ENCODE data around the gene C1QTNF1.
"Not testable (repeated sequence)": the region's sequence is repeated elsewhere in the genome, so short reads cannot be mapped to it uniquely, and the experiment has no call there.

The C1QTNF1 gene

DNA sequence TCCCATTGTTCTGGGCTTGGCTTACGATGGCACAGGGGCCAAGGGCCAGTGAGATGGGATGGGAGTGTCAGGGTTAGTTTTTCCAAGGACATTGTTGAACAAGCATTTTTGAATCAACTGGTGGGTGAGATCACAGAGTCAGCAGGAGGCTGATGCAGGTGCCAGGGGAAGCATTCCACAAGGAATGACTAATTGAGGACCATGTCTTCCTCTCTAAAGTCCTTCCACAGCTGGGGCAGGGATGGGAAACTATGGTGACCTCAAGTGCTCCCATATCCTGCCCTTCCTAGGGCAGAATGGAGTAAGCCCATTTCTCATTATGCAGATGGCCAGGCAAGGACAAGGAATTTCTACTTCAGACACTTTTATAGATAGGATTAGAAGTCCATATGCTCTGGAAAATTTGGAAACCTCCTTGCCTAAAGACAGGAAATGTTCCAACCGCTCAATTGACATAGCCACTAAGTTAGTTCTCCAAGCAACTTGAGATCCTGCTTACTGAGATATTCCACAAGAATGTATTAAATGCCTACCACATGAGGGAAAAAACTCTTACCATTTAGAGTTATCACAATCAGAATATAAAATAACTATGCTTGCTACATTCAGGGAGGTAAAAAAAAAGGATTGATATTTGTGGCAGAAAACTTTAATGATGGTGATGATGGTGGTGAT is 29.4 kb downstream of the C1QTNF1 start:
- Mint-ChIP-seq H3K9me3 (peaks cover 13% of the 10 kb centered on the region), H3K4me1 (peaks cover 2% of the 10 kb centered on the region), H3K4me3 (no peak overlapping the region), H3K36me3 (ENCODE audit: low read depth) (peaks cover 2% of the 10 kb centered on the region), H3K27me3 (peaks cover 14% of the 10 kb centered on the region), H3K27ac (no peak overlapping the region)
- ATAC-seq (no peak), DNase-seq (no peak)

DNA sequence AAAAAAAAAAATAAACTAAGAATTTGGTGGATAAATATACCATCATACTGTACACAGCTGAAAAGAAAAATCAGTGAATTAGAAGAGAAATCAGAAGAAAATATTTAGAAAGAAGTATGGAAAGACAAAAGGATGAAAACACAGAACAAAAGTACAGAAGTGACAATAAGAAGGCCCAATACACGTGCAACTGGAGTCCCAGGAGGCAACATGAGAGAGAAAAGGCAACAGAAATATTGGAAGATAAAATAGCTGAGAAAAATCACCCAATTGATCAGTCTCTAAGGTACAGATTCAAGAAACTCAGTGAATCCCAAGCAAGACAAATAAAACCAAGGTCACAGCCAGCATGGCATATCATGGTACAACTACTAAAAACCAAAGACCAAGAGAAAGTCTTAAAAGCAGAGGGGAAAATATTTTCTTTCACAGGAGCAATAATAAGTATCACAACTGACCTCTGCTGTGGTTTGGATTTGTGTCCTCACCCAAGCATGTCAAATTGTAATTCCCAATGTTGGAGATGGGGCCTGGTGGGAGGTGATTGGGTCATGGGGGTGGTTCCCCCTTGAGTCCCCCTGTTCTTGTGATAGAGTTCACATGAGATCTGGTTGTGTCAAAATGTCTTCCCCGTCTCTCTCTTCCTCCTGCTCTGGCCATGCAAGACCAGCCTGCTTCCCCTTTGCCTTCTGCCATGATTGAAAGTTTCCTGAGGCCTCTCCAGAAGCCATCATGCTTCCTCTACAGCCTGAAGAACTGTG is 30.4 kb downstream of the C1QTNF1 start:
- H3K9me3 Mint-ChIP-seq = peaks cover 13% of the 10 kb centered on the region
- H3K36me3 Mint-ChIP-seq (ENCODE audit: low read depth) = peaks cover 2% of the 10 kb centered on the region
- no peak overlapping the region for H3K27ac Mint-ChIP-seq
- ATAC-seq = no peak
- DNase-seq = no peak
- H3K4me3 Mint-ChIP-seq = no peak overlapping the region
- H3K27me3 Mint-ChIP-seq = peaks cover 17% of the 10 kb centered on the region
- H3K4me1 Mint-ChIP-seq = peaks cover 6% of the 10 kb centered on the region

DNA sequence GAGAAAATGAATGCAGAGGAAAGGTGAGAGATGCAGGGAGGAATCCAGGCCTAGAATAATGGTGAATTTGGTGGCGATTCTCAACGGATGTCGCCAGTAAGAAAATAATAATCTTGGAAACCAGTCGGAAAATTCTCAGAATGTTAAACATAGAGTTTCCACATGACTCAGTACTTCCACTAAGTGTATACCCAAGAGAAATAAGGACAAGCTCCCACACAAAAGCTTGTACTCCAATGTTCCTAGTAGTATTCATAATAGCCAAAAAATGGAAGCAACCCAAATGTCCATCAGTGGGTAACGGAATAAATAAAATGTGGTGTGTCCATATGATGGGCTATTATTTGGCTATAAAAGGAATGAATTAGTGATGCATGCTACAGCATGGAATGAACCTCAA is 31.2 kb downstream of the C1QTNF1 start:
- DNase-seq (no peak), ATAC-seq (no peak)
- Mint-ChIP-seq H3K4me1 (peaks cover 6% of the 10 kb centered on the region), H3K36me3 (ENCODE audit: low read depth) (peaks cover 2% of the 10 kb centered on the region), H3K4me3 (no peak overlapping the region), H3K27ac (no peak overlapping the region), H3K27me3 (peaks cover 17% of the 10 kb centered on the region), H3K9me3 (peaks cover 13% of the 10 kb centered on the region)

DNA sequence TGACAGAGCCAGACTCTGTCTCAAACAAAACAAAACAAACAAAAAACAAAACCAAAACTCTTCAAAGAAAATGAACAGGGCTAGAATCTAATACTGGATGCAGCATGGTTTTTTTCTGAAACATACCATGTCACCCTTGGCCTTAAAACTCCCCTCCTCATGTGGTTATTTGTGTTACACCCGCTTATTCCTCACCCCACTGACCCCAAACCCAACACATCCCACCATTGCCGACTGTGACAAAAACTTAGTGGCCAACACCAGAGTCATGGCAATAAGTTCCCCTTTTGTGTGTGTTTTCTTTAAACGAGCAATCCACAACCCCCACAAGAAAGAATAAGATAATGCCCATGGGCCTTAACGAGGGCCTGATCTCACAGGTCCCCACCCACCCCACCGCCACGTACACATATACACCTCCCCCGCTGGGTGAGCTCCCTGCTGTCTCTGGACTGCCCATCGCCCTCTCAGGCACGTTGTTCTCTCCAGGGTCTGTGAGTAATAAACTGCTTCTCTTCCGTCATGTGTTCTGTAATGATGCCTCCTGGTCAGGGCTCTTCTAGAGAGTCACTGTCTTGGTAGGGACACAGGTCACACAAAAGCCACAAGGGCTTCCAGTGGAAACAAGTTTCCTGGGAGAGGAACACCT is 33.9 kb downstream of the C1QTNF1 start:
- Mint-ChIP-seq H3K27ac (no peak overlapping the region), H3K36me3 (ENCODE audit: low read depth) (peaks cover 2% of the 10 kb centered on the region), H3K9me3 (peaks cover 13% of the 10 kb centered on the region), H3K4me3 (no peak overlapping the region), H3K4me1 (peaks cover 6% of the 10 kb centered on the region), H3K27me3 (peaks cover 15% of the 10 kb centered on the region)
- ATAC-seq (no peak), DNase-seq (no peak)

DNA sequence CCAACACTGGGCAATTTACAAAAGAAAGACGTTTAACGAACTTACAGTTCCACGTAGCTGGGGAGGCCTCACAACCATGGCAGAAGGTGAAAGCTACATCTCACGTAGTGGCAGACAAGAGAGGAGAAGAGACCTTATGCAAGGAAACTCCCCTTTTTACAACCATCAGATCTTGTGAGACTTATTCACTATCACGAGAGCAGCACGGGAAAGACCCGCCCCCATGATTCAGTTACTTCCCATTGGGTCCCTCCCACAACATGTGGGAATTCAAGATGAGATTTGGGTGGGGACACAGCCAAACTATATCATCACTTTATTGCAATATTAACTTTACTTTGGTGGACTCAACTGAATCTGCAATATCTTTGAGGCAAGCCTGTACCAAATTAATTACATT is 38.7 kb downstream of the C1QTNF1 start:
- no peaks in the 10 kb centered on the region for H3K36me3 Mint-ChIP-seq (ENCODE audit: low read depth)
- H3K9me3 Mint-ChIP-seq = peaks cover 3% of the 10 kb centered on the region
- peaks cover 9% of the 10 kb centered on the region for H3K27me3 Mint-ChIP-seq
- H3K27ac Mint-ChIP-seq = no peak overlapping the region
- no peak overlapping the region for H3K4me3 Mint-ChIP-seq
- peaks cover 10% of the 10 kb centered on the region for H3K4me1 Mint-ChIP-seq
- DNase-seq (no peak), ATAC-seq (no peak)

DNA sequence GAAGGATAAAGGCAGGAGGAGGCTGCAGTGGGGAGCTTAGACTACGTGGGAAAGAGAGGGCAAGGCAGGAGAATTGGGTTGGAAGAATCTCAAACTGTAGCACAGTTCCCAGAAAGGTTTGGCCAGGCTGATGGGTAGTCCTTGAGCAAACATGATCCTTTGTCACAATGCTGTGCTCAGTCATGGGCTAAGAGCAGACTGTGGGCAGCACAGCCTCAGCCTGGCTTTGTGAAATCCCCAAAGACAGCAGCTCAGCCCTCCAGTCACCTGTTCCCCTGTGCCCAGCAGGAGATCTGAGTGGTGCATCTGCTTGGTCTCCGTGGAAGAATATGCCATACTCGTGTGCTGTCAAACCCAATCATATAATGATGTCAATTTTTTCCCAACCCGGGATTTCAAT is 40.1 kb downstream of the C1QTNF1 start:
- H3K4me3 Mint-ChIP-seq = no peak overlapping the region
- ATAC-seq = no peak
- no peak for DNase-seq
- H3K36me3 Mint-ChIP-seq (ENCODE audit: low read depth) = no peaks in the 10 kb centered on the region
- H3K4me1 Mint-ChIP-seq = peaks cover 5% of the 10 kb centered on the region
- H3K27me3 Mint-ChIP-seq = peaks cover 2% of the 10 kb centered on the region
- no peak overlapping the region for H3K27ac Mint-ChIP-seq
- H3K9me3 Mint-ChIP-seq = no peaks in the 10 kb centered on the region

DNA sequence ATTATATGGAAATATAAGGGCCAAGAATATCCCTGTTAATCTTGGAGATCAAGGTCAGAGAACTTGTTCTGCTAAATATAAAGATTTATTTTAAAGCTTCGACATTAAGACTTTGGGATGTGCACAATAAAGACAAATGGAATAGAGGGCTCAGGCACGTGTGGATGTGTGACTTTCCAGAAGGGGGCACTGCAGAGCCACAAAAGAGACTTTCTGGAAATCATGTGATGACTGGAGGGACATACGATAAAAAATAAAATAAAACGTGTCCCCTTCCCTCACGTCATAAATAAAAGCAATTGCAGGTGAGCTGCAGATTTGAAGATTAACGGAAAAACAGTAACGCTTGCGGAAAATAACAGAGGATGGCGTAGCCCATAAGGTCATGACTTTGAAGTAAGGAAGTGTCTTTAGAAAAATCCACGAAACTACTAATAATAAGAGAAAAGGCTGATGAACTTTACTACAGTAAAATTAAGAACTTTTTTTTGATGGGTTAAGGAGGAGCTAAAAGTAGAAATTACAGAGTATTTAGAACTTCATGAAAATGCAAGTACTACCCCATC is 41.2 kb downstream of the C1QTNF1 start:
- no peak overlapping the region for H3K27ac Mint-ChIP-seq
- H3K4me1 Mint-ChIP-seq = peaks cover 4% of the 10 kb centered on the region
- peaks cover under 1% of the 10 kb centered on the region for H3K27me3 Mint-ChIP-seq
- H3K9me3 Mint-ChIP-seq = no peaks in the 10 kb centered on the region
- no peaks in the 10 kb centered on the region for H3K36me3 Mint-ChIP-seq (ENCODE audit: low read depth)
- no peak overlapping the region for H3K4me3 Mint-ChIP-seq
- DNase-seq (peak; percentile 65), ATAC-seq (no peak)

DNA sequence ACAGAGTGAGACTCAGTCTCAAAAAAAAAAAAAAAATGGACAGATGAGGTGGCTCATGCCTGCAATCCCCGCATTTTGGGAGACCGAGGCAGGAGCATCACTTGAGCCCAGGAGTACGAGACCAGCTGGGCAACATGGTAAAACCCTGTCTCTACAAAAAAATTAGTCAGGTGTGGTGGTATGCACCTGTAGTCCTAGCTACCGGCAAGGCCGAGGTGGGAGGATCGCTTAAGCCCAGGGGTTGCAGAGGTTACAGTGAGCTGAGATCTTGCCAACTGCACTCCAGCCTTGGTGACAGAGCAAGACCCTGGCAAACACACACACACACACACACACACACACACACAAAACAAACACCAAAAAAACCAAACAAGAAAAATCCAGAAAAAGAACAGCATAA is 43.0 kb downstream of the C1QTNF1 start:
- Mint-ChIP-seq H3K9me3 (no peaks in the 10 kb centered on the region), H3K27me3 (no peaks in the 10 kb centered on the region), H3K4me3 (no peak overlapping the region), H3K4me1 (peaks cover 4% of the 10 kb centered on the region), H3K27ac (no peak overlapping the region), H3K36me3 (ENCODE audit: low read depth) (no peaks in the 10 kb centered on the region)
- no peak for ATAC-seq
- no peak for DNase-seq

DNA sequence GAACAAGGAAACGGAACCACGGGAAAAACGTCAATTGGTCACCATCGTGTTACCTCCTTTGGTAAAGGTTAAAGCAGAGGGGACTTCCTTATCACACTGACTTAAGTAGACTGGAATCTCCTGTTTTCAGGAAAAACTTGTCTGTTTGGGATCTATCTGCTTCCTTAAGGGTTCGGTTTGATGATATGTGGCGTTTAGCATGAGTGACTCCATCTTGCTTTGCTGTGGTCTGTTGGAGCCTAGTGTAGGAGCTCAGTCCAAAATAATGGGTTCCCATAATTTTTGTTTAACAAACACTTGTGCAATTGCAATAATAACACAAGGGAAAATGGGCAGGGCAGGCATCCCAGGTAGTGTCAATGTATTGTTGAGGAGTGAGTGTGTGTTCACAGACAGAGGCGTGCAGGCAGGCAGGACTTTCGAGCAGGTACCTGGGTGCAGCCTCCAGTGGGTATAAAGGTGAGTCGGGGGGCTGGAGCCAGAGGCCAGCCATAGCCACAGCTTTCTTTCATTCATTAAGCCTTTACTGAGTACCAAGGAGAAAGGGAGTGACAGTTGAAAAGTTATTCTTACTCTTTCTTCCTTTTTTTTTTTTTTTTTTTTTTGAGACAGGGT is 46.4 kb downstream of the C1QTNF1 start:
- no peak overlapping the region for H3K4me3 Mint-ChIP-seq
- no peaks in the 10 kb centered on the region for H3K9me3 Mint-ChIP-seq
- DNase-seq (no peak), ATAC-seq (no peak)
- peaks cover 5% of the 10 kb centered on the region for H3K4me1 Mint-ChIP-seq
- no peaks in the 10 kb centered on the region for H3K36me3 Mint-ChIP-seq (ENCODE audit: low read depth)
- H3K27me3 Mint-ChIP-seq = no peaks in the 10 kb centered on the region
- no peak overlapping the region for H3K27ac Mint-ChIP-seq

DNA sequence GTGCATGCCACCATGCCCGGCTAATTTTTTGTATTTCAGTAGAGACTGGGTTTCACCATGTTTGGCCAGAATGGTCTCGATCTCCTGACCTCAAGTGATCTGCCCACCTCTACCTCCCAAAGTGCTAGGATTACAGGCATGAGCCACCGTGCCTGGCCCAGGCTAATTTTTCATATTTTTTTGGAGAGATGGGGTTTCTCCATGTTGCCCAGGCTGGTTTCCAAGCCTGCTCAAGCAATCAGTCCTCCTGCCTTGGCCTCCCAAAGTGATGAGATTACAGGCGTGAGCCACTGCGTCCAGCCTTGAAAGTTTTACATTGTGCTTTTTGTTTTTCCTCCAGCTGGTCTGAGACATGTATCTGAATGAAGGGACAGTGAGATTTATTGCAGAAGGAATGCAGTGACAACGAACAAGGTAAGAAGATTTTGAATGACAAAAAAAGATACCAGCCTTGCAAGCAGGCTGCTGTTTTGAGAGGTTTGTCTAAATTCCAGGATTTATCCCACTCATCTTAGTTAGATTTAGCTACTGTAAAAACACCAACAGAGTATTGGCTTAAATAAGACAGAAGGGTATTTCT is 47.3 kb downstream of the C1QTNF1 start:
- H3K36me3 Mint-ChIP-seq (ENCODE audit: low read depth) = no peaks in the 10 kb centered on the region

DNA sequence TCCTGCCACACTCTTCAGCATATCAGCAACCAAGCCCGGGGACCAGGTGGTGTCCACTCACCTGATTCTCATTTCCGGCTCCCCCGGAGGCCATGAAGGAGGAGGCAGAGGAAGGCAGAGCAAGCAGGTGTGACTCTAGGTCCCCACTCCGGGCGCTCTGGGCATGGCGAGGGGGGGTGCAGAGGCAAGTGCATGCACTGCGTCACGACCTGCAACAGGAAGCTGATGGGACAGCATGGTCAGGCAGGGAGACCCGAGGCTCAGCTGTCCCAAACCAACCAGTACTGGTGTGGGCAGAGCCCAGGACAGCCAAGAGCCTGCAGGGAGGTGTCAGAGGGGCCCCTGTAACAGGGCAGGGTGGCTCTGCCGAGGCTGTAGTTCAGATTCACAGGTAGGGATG is 48.6 kb downstream of the C1QTNF1 start:
- DNase-seq = no peak
- ATAC-seq = no peak
- Mint-ChIP-seq H3K4me3 (no peak overlapping the region), H3K36me3 (ENCODE audit: low read depth) (no peaks in the 10 kb centered on the region), H3K9me3 (no peaks in the 10 kb centered on the region), H3K4me1 (peaks cover 17% of the 10 kb centered on the region), H3K27ac (no peak overlapping the region), H3K27me3 (no peaks in the 10 kb centered on the region)

More for the DNA sequence above, 47.3 kb downstream of the C1QTNF1 start:
- ATAC-seq (no peak), DNase-seq (no peak)
- Mint-ChIP-seq H3K27me3 (no peaks in the 10 kb centered on the region), H3K4me1 (peaks cover 14% of the 10 kb centered on the region), H3K27ac (no peak overlapping the region), H3K9me3 (no peaks in the 10 kb centered on the region), H3K4me3 (no peak overlapping the region)

DNA sequence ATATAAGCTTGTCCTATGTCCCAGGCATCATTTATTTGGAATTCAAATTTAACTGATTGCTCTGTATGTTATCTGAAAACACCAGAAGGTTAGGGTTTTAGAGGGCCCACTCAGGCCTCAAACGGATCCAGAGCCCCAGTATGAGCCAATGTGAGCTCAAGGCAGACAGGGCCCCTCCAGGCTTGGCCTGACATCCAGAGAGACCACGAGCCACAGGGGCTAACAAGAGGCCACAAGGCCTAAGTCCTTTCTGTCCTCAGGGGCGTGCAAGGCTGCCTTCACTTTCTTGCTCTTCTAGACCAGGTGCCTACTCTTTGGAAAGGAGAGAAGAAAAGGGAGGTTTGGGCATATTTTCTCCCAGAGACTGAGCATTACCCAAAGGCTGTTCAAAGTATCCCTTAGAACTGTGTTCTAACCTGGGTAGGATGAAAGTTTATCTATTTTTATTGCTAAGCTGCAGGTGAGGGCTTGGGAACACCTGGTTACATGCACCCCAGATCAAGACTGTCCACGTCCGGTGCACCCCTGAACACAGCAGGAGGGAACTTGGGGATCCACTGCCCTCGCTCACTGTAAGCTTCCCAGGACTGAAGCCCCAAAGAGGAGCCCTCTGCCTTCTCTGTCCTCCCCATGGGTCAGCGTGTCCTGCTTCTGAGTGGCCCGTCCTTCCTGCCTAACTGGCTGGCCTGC is 49.2 kb downstream of the C1QTNF1 start:
- Mint-ChIP-seq H3K27ac (no peak overlapping the region), H3K4me1 (peaks cover 17% of the 10 kb centered on the region), H3K36me3 (ENCODE audit: low read depth) (no peaks in the 10 kb centered on the region), H3K9me3 (no peaks in the 10 kb centered on the region), H3K4me3 (no peak overlapping the region), H3K27me3 (no peaks in the 10 kb centered on the region)
- DNase-seq (no peak), ATAC-seq (no peak)

DNA sequence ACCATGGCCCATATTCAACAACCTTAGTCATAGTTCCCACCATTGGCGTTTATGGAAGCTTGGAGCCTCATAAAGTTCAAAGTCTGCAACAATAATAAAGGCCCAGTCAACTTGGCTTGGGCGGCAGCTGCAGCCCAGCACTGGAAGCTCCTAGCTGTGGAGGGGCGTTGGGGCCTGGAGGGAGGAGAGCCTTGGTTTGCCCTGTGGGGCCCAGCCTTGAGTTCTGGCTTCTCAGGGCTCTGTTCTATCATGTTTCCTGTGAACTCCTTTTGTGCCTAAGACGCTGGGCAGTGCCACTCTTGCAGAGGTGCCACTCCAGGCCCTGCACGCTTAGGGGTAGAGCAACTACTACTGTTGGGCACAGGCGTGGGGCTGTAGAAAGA is 49.7 kb downstream of the C1QTNF1 start:
- H3K36me3 Mint-ChIP-seq (ENCODE audit: low read depth) = peaks cover under 1% of the 10 kb centered on the region
- no peaks in the 10 kb centered on the region for H3K27me3 Mint-ChIP-seq
- DNase-seq (no peak), ATAC-seq (no peak)
- H3K4me3 Mint-ChIP-seq = no peak overlapping the region
- H3K27ac Mint-ChIP-seq = no peak overlapping the region
- H3K9me3 Mint-ChIP-seq = no peaks in the 10 kb centered on the region
- peaks cover 17% of the 10 kb centered on the region for H3K4me1 Mint-ChIP-seq

DNA sequence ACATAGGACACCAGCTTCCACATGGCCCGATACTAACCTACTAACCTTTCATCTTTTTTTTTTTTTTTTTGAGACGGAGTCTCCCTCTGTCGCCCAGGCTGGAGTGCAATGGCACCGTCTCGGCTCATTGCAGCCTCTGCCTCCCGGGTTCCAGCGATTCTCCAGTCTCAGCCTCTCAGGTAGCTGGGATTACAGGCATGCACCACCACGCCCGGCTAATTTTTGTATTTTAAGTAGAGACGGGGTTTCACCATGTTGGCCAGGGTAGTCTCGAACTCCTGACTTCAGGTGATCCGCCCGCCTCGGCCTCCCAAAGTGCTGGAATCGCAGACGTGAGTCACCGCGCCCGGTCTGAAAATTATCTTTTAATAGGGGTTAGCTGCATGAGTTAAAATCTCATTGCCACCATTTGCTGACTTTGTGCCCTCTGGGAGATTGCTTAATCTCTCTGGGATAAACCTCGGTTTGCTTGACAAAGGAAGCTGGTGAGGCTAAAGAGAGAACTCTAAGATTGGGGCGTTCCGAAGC is 50.2 kb downstream of the C1QTNF1 start:
- DNase-seq; H3K27ac Mint-ChIP-seq; H3K36me3 Mint-ChIP-seq (ENCODE audit: low read depth); H3K9me3 Mint-ChIP-seq; H3K27me3 Mint-ChIP-seq; ATAC-seq: not testable (repeated sequence)
- Mint-ChIP-seq H3K4me3 (peak overlapping the region; percentile 63), H3K4me1 (peaks cover 17% of the 10 kb centered on the region)

Data from activated naive CD8-positive, alpha-beta T cell treated with anti-CD3 and anti-CD28 coated beads, Interleukin-2, amount 50 U/mL, for 24 hours (primary cell).